ENCODE results near the gene ANKRD11.
"Not testable (repeated sequence)": the region's sequence is repeated elsewhere in the genome, so short reads cannot be mapped to it uniquely, and the experiment has no call there.

ANKRD11 gene

DNA sequence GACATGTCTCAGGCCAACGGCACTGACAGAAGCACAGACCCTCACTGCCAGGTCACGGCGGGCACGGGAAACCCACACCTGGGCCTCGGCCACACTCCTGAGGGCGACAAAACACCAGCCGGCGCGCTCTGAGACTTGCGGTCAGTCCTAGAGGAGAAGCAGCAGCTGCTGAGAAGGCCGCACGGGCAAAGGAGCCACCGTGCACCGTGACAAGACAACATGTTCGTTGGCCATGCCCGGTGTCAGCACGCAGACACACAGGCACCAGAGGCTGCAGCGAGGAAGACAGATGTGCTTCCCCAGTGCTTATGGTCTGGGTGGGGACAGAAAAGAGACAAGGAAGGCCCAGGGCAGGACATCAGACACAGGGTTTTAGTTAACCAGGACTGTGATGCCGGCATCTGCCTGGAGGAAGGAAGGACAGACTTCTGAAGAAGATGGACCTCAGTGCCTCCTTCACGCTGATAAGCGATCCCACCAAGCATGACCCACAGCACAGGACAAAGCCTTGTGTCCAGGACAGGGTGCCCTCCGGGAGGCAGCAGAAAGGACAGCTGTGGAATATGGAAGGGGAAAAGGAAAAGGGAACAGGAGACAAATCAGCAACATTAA is 84.0 kb downstream of the ANKRD11 start:
- DNase-seq (ENCODE audit: low read depth in 2 of 2), result no peak

DNA sequence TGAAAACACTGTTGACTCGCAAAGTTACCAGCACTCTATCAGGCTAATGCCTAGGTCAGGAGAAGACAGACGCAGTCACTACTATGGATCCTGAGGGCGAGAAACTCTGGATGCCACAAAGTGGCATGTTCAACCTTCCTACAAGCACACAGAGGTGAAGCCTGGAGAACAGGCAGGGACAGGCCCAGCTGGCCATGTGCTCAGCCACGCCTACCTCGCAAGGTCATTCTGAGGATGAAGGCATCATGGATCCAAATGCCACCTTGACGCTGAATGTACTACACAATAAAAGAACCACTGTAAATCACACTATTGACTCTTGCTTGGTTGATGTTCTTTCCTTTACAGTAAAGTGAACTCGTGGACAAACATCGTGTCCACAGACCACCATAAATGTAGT is 85.8 kb downstream of the ANKRD11 start:
- DNase-seq (ENCODE audit: low read depth in 2 of 2), result no peak

GRCh38 chr16:89402962-89403361 is 87.4 kb downstream of the ANKRD11 start:
- DNase-seq (ENCODE audit: low read depth in 2 of 2), result no peak

- no peak for DNase-seq (ENCODE audit: low read depth in 2 of 2)
Measured at GRCh38 chr16:89401641-89402445, 88.5 kb downstream of the ANKRD11 start.

GRCh38 chr16:89401205-89401604 is 89.2 kb downstream of the ANKRD11 start:
- DNase-seq (ENCODE audit: low read depth in 2 of 2), result no peak

DNA sequence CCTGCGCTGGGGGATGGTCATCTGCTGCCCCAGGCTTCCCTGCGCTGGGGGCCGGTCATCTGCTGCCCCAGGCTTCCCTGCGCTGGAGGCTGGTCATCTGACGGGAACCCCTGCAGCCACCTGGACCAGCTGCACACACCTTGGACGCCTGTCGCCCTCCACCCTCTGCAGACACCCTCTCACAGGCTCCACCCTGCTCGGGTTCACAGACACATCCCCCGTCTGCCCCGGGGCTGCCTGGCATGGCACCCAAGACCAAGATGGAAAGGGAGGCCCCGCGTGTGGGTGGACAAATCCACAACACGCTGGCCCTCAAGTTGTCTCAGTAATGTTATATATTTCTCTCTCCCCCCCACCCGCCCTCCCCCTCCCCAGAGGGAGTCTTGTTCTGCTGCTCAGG is 89.6 kb downstream of the ANKRD11 start:
- no peak for DNase-seq (ENCODE audit: low read depth in 2 of 2)

GRCh38 chr16:89398924-89399323 is 91.4 kb downstream of the ANKRD11 start:
- no peak for DNase-seq (ENCODE audit: low read depth in 2 of 2)

GRCh38 chr16:89397331-89397861 is 93.0 kb downstream of the ANKRD11 start:
- DNase-seq (ENCODE audit: low read depth in 2 of 2), result no peak

DNA sequence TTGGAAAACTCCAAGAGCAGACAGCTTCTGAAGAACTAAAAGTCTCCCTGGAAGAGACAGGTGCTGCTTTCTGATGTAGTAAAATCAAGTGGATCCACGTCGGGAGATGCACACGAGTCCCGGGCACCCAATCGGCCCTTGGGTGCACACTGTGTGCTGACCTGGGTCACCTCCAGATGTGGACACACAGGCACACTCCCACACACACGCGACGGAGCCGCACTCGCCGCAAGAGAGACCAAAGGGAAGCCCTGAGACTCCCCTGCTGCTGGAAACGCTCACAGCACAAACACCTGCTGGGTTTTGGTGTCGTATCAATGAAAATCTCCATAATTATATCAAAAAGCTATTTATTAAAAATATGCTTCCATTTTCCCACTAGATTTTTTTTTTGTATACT is 94.2 kb downstream of the ANKRD11 start:
- no peak for DNase-seq (ENCODE audit: low read depth in 2 of 2)

GRCh38 chr16:89395150-89396142 is 94.9 kb downstream of the ANKRD11 start:
- no peak for DNase-seq (ENCODE audit: low read depth in 2 of 2)

DNA sequence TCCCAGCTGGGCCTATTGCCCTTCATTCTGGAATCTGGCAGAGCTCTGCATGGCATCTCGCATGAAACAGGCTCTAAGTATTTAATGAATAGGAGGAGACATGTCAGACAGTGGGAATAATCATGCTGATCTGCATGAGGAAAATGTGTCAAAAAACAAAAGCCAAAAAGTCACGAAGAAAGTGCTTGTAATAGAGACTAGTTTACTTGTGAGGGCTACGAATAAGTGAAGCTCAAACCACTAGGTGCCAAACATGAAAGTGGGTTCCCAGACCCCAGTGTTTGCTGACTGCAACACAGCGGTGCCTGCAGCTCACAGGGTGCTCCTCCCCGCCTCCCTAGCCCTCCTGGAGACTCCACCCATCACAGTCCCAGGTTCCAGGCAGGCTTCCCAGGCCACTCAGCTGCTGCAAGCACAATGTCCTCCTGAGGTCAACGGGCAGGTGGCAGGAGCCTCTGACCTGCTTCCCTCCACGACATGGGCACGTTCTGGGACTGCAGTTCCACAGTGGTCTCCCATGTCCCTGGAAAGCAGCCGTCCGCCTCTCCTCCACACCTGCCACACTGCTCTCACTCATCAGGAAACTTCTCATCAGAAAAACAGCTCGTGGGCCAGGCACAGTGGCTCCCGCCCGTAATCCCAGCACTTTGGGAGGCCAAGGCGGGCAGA is 96.5 kb downstream of the ANKRD11 start:
- no peak for DNase-seq (ENCODE audit: low read depth in 2 of 2)

GRCh38 chr16:89392881-89393737 is 97.3 kb downstream of the ANKRD11 start:
- DNase-seq (ENCODE audit: low read depth in 2 of 2), result no peak

- DNase-seq (ENCODE audit: low read depth in 2 of 2), result not testable (repeated sequence)
Measured at GRCh38 chr16:89390224-89390583, 100.2 kb downstream of the ANKRD11 start.

DNA sequence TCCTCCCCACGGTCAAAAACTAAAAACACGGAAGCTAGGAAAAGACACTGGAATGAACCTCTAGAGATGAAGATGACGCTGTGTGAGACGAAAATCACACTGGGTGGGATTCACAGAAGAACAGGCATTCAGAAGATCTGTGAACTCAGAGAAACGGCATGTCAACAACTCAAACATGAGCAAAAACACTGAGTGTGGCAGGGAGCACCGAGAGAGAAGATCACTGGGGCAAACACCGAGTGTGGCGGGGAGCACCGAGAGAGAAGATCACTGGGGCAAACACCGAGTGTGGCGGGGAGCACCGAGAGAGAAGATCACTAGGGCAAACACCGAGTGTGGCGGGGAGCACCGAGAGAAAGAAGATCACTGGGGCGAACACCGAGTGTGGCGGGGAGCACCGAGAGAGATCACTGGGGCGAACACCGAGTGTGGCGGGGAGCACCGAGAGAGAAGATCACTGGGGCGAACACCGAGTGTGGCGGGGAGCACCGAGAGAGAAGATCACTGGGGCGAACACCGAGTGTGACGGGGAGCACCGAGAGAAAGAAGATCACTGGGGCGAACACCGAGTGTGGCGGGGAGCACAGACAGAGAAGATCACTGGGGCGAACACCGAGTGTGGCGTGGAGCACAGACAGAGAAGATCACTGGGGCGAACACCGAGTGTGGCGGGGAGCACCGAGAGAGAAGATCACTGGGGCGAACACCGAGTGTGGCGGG is 100.7 kb downstream of the ANKRD11 start:
- not testable (repeated sequence) for DNase-seq (ENCODE audit: low read depth in 2 of 2)

GRCh38 chr16:89388536-89388935 is 101.8 kb downstream of the ANKRD11 start:
- DNase-seq (ENCODE audit: low read depth in 2 of 2), result no peak

DNA sequence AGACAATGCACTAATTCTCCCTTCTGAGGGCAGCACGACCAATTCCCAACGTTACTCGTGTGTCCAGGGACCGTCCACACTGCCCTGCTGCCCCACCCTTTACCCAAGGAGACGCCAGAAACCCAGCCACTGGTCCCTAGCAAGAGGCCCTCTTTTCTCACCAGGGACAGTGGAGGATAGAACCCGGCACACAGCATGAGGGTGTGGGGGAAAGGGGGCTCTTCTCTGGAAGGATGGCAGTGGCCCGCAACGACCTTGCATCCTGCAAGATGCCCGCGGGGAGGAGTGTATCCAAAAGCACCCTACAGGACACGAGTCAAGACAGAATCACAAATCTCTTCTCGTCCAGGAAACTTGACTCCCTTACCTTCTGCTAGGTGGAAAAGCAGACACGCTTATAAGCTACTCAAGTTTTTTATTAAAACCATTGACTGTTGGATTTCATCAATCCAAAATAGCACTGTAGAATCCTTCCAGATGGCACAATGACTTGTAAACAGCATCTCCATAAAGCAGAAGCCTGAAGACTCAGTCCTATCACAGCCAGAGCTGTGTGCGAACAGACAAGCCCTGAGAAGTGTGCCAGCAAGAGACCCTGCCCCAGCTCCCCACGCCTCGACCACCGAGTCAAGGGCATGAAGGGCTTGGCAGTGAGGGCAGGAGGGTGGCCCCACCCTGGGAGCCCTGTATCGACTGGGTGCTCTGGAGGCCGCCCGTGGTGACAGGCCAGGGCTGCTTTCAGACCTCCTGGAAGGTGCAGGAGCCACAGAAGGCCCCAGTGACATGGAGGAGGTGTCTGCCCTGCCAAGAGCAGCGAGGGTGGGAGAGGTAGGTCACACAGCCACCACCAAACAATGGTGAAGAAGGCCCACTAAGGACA is 103.8 kb downstream of the ANKRD11 start:
- no peak for DNase-seq (ENCODE audit: low read depth in 2 of 2)

- DNase-seq (ENCODE audit: low read depth in 2 of 2), result no peak
Measured at GRCh38 chr16:89385712-89386111, 104.6 kb downstream of the ANKRD11 start.

GRCh38 chr16:89384282-89384681 is 106.1 kb downstream of the ANKRD11 start:
- no peak for DNase-seq (ENCODE audit: low read depth in 2 of 2)
